Measurements from ENCODE around the gene NTN1.

GRCh38 chr17:9166788-9167187 is 145.5 kb downstream of the NTN1 start:
- no peak for TF ChIP-seq EZH2 (IDR thresholded peaks at IDR 0.05; ENCODE audit: borderline replicate concordance)
- no peak for TF ChIP-seq CTCF (IDR thresholded peaks at IDR 0.05; ENCODE audit: poor library complexity)

Measured in hepatocyte (in vitro differentiated cells).